Fibroblast of villous mesenchyme (primary cell): Measurements from ENCODE around the gene LSM14B. TPM values are rescaled to one million over a fixed set of nuclear protein-coding genes. Genes with fewer than 3 reads are reported as not detected.

Source experiments
- DNase-seq: peaks from one replicate; pipeline ENCODE4 v3.0.0-alpha.2; 2010; ENCODE audit warnings: low read depth
- H3K4me3 ChIP-seq: 2 replicates; pipeline ENCODE4 v1.5.1; 2011; ENCODE audit warnings: low read depth, mild to moderate bottlenecking, low read length
- CTCF ChIP-seq: IDR thresholded peaks from 2 replicates; pipeline ENCODE4 v1.5.1; 2012; ENCODE audit warnings: low read depth, mild to moderate bottlenecking, low read length; ENCODE audit not compliant: insufficient read depth
- total RNA-seq: library from RNA; depleted of rRNA; stranded (reverse); fragments of >200 nt; gene quantifications from 2 replicates; pipeline ENCODE4 v1.2.3, GENCODE V29; 2012

Gene LSM14B
- total RNA-seq, 1 donor: 30.7 TPM

- no peak overlapping the region for H3K4me3 ChIP-seq
- DNase-seq: no peak
- TF ChIP-seq CTCF: no peak
Observed at GRCh38 chr20:62133051-62133845, 11.0 kb downstream of the LSM14B start.

- no peak for TF ChIP-seq CTCF
- H3K4me3 ChIP-seq: no peak overlapping the region
- no peak for DNase-seq
Observed at GRCh38 chr20:62133864-62134263, 11.6 kb downstream of the LSM14B start.

GRCh38 chr20:62134735-62135231 is 12.5 kb downstream of the LSM14B start:
- no peak for TF ChIP-seq CTCF
- DNase-seq: peak; percentile 62
- no peak overlapping the region for H3K4me3 ChIP-seq

GRCh38 chr20:62135573-62136266 is 13.4 kb downstream of the LSM14B start:
- TF ChIP-seq CTCF: no peak
- no peak overlapping the region for H3K4me3 ChIP-seq
- DNase-seq: no peak

GRCh38 chr20:62136283-62137091 is 14.2 kb downstream of the LSM14B start:
- TF ChIP-seq CTCF: peak; percentile 89
- DNase-seq: peak; percentile 75
- no peak overlapping the region for H3K4me3 ChIP-seq

GRCh38 chr20:62137092-62137384 is 14.8 kb downstream of the LSM14B start:
- DNase-seq: no peak
- TF ChIP-seq CTCF: no peak

More at GRCh38 chr20:62137092-62137384, 14.8 kb downstream of the LSM14B start:
- H3K4me3 ChIP-seq: no peak overlapping the region
